PFSK-1 (cell line): Measurements from ENCODE around the gene EPAS1.

Experiments used
- FOXP2 ChIP-seq: optimal IDR thresholded peaks from 2 replicates; pipeline ENCODE3; 2011; ENCODE audit warnings: borderline replicate concordance, control low read depth, inconsistent platforms; ENCODE audit not compliant: insufficient read depth; ENCODE audit errors: extremely low read length, extremely low read depth
- POLR2AphosphoS5 ChIP-seq: IDR thresholded peaks from 2 replicates; pipeline ENCODE4 v1.6.1; 2012; ENCODE audit warnings: low read depth, mild to moderate bottlenecking, control low read depth, low read length, moderate library complexity
- REST ChIP-seq, 2 experiments: IDR thresholded peaks; 2 replicates each; pipeline versions ENCODE4 v1.6.1 to v1.8.0; 2011 to 2012; ENCODE audit warnings: low read depth in 2 of 2, low read length in 2 of 2, control low read depth in 1 of 2, inconsistent platforms in 1 of 2, mild to moderate bottlenecking in 1 of 2, moderate library complexity in 1 of 2; ENCODE audit not compliant: insufficient read depth in 1 of 2
- SIN3A ChIP-seq: IDR thresholded peaks from 2 replicates; pipeline ENCODE4 v1.6.1; 2012; ENCODE audit warnings: mild to moderate bottlenecking, low read length, moderate library complexity, borderline replicate concordance; ENCODE audit not compliant: insufficient read depth
- TAF1 ChIP-seq: IDR thresholded peaks from 2 replicates; pipeline ENCODE4 v1.6.1; 2012; ENCODE audit warnings: low read length, control low read depth, borderline replicate concordance; ENCODE audit not compliant: insufficient read depth

Gene EPAS1

GRCh38 chr2:46356991-46357390 is 59.8 kb downstream of the EPAS1 start:
- no peak for TF ChIP-seq TAF1
- no peak for TF ChIP-seq POLR2AphosphoS5
- TF ChIP-seq FOXP2: no peak
- no peak for TF ChIP-seq SIN3A
- TF ChIP-seq REST (IDR thresholded peaks at IDR 0.05; ENCODE audit: insufficient read depth in 1 of 2, low read depth in 2 of 2, low read length in 2 of 2): no peak

GRCh38 chr2:46358713-46359112 is 61.5 kb downstream of the EPAS1 start:
- TF ChIP-seq POLR2AphosphoS5: no peak
- TF ChIP-seq SIN3A: no peak
- TF ChIP-seq REST (IDR thresholded peaks at IDR 0.05; ENCODE audit: insufficient read depth in 1 of 2, low read depth in 2 of 2, low read length in 2 of 2): no peak
- no peak for TF ChIP-seq TAF1
- no peak for TF ChIP-seq FOXP2

- TF ChIP-seq FOXP2: no peak
- TF ChIP-seq REST (IDR thresholded peaks at IDR 0.05; ENCODE audit: insufficient read depth in 1 of 2, low read depth in 2 of 2, low read length in 2 of 2): no peak
- TF ChIP-seq SIN3A: no peak
- TF ChIP-seq TAF1: no peak
- TF ChIP-seq POLR2AphosphoS5: no peak
Measured at GRCh38 chr2:46360303-46360702, 63.1 kb downstream of the EPAS1 start.

GRCh38 chr2:46361920-46362666 is 64.9 kb downstream of the EPAS1 start:
- no peak for TF ChIP-seq SIN3A
- TF ChIP-seq POLR2AphosphoS5: no peak
- no peak for TF ChIP-seq FOXP2
- no peak for TF ChIP-seq REST (IDR thresholded peaks at IDR 0.05; ENCODE audit: insufficient read depth in 1 of 2, low read depth in 2 of 2, low read length in 2 of 2)
- TF ChIP-seq TAF1: no peak

- TF ChIP-seq REST (IDR thresholded peaks at IDR 0.05; ENCODE audit: insufficient read depth in 1 of 2, low read depth in 2 of 2, low read length in 2 of 2) (no peak), SIN3A (no peak), TAF1 (no peak), POLR2AphosphoS5 (no peak), FOXP2 (no peak)
Measured at GRCh38 chr2:46362667-46363012, 65.4 kb downstream of the EPAS1 start.
